Subcutaneous abdominal adipose tissue (tissue), 5 donors: ENCODE data around the gene RCAN3.
"Not testable (repeated sequence)": the region's sequence is repeated elsewhere in the genome, so short reads cannot be mapped to it uniquely, and the experiment has no call there.

Experiments used
- H3K27ac ChIP-seq: one replicate; pipeline ENCODE4 v1.7.0; 2013; ENCODE audit warnings: low read depth, mild to moderate bottlenecking, inconsistent platforms, low read length, moderate library complexity
- H3K27me3 ChIP-seq, 5 donors: one replicate each; pipeline ENCODE4 v1.7.0; 2013; ENCODE audit warnings: low read length in 5 of 5, inconsistent platforms in 1 of 5; ENCODE audit not compliant: control insufficient read depth in 5 of 5, insufficient read depth in 4 of 5
- H3K36me3 ChIP-seq, 5 donors: one replicate each; pipeline ENCODE4 v1.7.0; 2013; ENCODE audit warnings: low read length in 5 of 5; ENCODE audit not compliant: control insufficient read depth in 5 of 5, insufficient read depth in 5 of 5
- H3K4me1 ChIP-seq, 5 donors: one replicate each; pipeline ENCODE4 v1.7.0; 2013; ENCODE audit warnings: low read length in 5 of 5, mild to moderate bottlenecking in 3 of 5, moderate library complexity in 1 of 5; ENCODE audit not compliant: control insufficient read depth in 5 of 5, insufficient read depth in 5 of 5
- H3K4me3 ChIP-seq, 5 donors: one replicate each; pipeline ENCODE4 v1.7.0; 2013; ENCODE audit warnings: low read length in 5 of 5, low read depth in 1 of 5
- H3K9ac ChIP-seq, 5 donors: one replicate each; pipeline ENCODE4 v1.7.0; 2013; ENCODE audit warnings: low read length in 5 of 5, mild to moderate bottlenecking in 4 of 5, moderate library complexity in 3 of 5
- H3K9me3 ChIP-seq, 5 donors: one replicate each; pipeline ENCODE4 v1.7.0; 2013; ENCODE audit warnings: low read length in 5 of 5; ENCODE audit not compliant: control insufficient read depth in 5 of 5
- donor health status: healthy.
- donor health status: healthy.
- donor health status: healthy.
- donor health status: healthy.
- donor health status: healthy.

Gene RCAN3

DNA sequence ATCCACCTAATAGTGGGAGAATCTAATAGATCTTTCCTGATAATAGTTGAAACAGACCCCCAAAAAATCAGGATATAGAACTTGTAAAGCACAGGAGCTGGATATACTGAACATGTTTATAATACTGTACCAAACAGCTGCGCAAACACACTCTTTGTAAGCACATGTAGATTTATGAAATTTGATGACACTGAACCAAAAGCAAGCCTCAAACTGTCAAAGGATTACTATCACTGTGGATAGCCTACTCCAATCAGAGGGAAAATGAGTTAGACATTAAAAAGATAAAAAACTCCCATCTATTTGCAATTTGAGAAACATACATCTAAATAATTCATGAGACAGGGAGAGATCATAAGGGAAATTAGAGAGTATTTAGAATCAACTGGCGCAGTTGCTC, 26.1 kb downstream of the RCAN3 start:
- Histone ChIP-seq H3K9me3 (no peaks in the 10 kb centered on the region), H3K27ac (no peak overlapping the region), H3K9ac (no peak overlapping the region), H3K27me3 (no peaks in the 10 kb centered on the region), H3K4me3 (no peak overlapping the region), H3K36me3 (peaks cover 0 to 5% (median 0%) of the 10 kb centered on the region in 5 donors), H3K4me1 (no peaks in the 10 kb centered on the region)

DNA sequence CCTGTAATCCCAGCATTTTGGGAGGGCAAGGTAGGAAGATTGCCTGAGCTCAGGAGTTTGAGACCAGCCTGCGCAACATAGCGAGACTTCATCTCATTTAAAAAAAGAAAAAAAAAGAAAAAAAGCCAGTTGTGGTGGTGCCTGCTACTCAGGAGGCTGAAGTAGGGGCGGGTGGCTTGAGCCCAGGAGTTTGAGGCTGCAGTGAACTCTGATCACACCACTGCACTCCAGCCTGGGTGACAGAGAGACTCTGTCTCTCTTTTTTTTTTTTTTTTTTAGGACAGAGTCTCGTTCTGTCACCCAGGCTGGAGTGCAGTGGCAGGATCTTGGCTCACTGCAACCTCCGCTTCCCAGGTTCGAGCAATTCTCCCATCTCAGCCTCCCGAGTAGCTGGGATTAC, 26.7 kb downstream of the RCAN3 start:
- H3K4me3 ChIP-seq, H3K9ac ChIP-seq, H3K36me3 ChIP-seq, H3K4me1 ChIP-seq, H3K27me3 ChIP-seq, H3K27ac ChIP-seq, H3K9me3 ChIP-seq: not testable (repeated sequence)

DNA sequence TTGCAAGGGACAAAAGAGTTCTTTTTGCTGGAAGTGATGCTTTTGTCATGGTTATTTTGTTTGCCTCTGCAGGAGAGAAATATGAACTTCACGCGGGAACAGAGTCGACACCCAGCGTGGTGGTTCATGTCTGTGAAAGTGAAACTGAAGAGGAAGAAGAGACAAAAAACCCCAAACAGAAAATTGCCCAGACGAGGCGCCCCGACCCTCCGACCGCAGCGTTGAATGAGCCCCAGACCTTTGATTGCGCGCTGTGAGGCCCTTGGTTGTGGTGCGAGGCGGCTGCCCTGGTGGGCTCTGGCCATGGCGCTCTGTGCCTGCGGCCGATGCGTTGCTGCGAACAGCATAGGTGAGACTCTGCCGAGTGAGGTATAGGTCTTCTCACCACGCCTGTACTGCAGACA, 32.4 kb downstream of the RCAN3 start:
- Histone ChIP-seq H3K27me3 (peaks cover 0 to under 1% (median 0%) of the 10 kb centered on the region in 5 donors), H3K9ac (no peak overlapping the region), H3K9me3 (no peaks in the 10 kb centered on the region), H3K4me3 (peak overlapping the region in 1 of 5 donors; percentile 51), H3K36me3 (peaks cover 0 to 14% (median 6%) of the 10 kb centered on the region in 5 donors), H3K4me1 (no peaks in the 10 kb centered on the region), H3K27ac (no peak overlapping the region)

DNA sequence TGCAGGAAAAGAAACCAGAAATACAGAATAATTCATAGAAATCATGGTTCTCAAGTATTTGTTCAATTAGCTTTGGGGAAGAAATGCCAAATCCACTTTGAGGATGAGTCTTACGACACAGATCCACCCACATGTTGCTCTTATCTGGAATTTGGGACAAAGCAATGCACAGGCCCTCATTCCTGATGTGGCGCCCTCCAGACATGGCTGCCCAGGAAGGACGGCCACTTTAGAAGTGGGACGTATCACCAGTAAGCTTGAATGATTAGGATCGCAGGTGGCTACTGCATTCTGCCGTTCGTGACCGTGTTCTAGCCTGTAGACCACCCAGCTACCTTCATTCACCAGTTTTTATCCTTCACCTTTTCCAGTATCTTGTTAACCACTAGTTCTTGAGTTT, 33.1 kb downstream of the RCAN3 start:
- Histone ChIP-seq H3K27ac (no peak overlapping the region), H3K36me3 (peaks cover 0 to 14% (median 6%) of the 10 kb centered on the region in 5 donors), H3K4me3 (no peak overlapping the region), H3K9ac (no peak overlapping the region), H3K27me3 (peaks cover 0 to 3% (median 0%) of the 10 kb centered on the region in 5 donors), H3K9me3 (no peaks in the 10 kb centered on the region), H3K4me1 (no peaks in the 10 kb centered on the region)

DNA sequence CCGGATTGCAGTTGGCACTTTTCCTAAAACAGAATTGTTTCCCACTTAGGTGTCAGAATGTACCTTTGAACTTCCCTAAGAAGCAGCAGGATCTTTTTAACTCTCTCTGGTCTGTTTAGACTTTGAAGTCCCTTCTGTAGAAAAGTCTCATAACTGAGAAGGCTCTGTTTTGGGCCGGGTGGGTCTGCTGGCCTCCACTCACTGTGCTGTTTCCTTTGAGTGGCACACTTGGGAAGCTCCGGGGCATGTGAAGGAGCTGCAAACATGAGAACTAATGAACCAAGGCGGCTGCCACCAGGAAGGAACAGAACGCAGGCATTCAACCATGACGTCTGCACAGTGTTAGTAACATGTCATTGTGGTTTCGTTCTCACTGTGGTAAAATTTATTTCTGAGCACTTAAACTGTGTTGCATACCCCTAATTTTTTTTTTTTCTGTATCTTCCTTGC, 33.8 kb downstream of the RCAN3 start:
- no peaks in the 10 kb centered on the region for H3K9me3 ChIP-seq
- H3K4me3 ChIP-seq, result no peak overlapping the region
- no peak overlapping the region for H3K27ac ChIP-seq
- peaks cover 0 to 14% (median 6%) of the 10 kb centered on the region in 5 donors for H3K36me3 ChIP-seq
- H3K4me1 ChIP-seq, result no peaks in the 10 kb centered on the region
- peak overlapping the region in 1 of 5 donors; percentile 30 for H3K9ac ChIP-seq
- peaks cover 0 to 3% (median 0%) of the 10 kb centered on the region in 5 donors for H3K27me3 ChIP-seq

DNA sequence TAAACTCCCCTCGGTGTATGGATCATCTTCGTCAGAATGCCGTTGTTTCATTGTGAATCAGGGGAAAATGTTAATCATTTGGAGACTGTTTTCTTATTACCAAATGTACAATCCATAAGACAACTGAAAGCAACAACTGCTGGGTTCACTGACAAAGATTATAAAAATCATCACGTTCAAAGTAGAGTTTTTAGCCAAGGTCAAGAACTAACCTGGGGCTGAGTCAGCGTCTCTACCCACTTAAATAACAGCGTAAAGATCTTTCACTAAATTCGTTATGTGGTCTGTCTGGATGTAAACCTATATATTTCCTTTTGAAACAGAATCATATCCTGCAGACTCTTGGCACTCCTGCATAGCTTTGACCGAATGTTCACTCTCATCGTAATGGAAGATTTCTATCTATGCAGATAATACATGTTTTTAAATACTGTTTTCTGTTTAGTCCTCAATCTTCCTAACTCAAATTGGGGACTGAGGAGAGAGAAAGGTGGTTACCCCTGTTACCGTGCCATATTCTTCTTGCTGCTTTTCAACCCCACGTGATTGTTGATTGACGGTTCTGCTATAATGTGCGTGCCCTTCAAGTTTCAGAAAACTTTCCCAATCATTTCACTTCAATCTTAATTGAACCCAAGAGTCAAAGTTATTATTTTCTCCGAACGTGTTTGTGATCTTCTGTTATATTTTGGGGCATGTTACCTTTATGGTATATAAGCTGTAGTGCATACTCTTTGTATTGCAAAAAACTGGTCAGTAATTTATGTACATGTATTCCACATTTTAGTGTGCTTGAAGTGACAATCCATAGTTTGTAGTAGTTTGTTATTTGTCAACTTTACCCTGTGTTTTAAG, 37.6 kb downstream of the RCAN3 start:
- peaks cover 0 to 3% (median 0%) of the 10 kb centered on the region in 5 donors for H3K27me3 ChIP-seq
- no peak overlapping the region for H3K9ac ChIP-seq
- no peak overlapping the region for H3K27ac ChIP-seq
- no peaks in the 10 kb centered on the region for H3K4me1 ChIP-seq
- peaks cover 0 to 7% (median 3%) of the 10 kb centered on the region in 5 donors for H3K36me3 ChIP-seq
- no peaks in the 10 kb centered on the region for H3K9me3 ChIP-seq
- H3K4me3 ChIP-seq, result no peak overlapping the region

DNA sequence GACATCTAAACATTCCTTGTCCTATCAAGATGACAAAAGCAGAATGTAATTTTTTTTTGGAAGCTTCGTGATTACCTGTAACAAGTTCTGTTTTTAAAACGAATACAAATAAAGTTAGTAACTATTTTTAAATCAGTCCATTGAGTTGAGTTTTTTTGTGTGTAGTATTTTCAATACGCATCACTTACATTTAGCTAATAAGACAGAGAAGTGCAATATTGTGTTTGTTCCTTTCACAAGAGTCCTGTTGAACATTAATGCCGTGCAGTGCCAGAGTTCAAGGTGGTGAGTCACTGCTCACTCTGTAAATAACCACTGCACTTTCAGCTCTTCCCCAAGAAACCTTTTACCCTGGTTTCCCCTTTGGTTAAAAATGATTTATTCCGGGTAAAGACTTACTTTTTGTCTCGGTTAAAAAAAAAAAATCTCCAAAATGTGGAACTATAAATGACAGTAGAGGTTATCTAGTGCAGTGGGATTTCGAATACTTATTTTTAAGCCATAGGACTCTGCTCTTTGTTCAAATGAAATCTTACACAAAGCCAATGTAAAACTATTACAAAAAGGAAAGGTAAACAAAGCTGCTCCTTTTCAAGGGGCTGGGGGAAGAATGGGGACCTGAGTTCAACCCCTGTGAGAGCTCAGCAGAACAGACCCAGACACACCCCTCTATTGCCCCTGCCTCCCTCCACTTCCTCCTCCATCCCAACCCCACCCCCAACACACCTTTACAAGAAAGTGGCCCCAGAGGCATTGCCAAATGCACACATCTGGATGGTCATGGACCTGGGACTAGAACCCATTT, 38.5 kb downstream of the RCAN3 start:
- no peak overlapping the region for H3K4me3 ChIP-seq
- peaks cover 0 to 3% (median 0%) of the 10 kb centered on the region in 5 donors for H3K27me3 ChIP-seq
- no peak overlapping the region for H3K27ac ChIP-seq
- H3K9me3 ChIP-seq, result no peaks in the 10 kb centered on the region
- no peak overlapping the region for H3K9ac ChIP-seq
- H3K4me1 ChIP-seq, result no peaks in the 10 kb centered on the region
- peaks cover 0 to 3% (median 0%) of the 10 kb centered on the region in 5 donors for H3K36me3 ChIP-seq

DNA sequence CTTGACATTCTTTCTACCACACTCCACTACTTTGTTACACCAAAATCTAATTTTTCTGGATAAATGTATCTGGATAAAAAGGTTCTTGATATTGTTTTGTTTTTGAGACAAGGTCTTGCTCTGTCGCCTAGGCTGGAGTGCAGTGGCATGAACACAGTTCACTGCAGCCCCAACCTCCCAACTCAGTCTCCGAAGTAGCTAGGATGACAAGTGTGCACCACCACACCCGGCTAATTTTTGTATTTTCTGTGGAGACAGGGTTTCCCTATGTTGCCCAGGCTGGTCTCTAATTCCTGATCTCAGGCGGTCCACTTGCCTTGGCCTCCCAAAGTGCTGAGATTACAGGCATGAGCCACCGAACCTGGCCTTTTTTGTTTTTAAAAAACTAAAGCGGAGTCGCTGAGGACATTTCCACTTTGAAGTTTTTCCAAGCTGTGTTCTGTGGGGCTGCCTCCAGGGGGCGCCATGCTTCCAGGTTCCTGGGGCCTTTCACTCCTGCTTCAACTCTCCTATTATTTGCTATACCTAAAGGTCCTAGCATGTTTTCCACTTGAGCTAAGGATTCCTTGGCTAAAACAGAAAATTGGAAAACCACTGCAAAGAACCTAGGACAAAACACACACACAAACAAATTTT, 39.2 kb downstream of the RCAN3 start:
- no peaks in the 10 kb centered on the region for H3K9me3 ChIP-seq
- peaks cover 0 to 3% (median 0%) of the 10 kb centered on the region in 5 donors for H3K27me3 ChIP-seq
- no peaks in the 10 kb centered on the region for H3K36me3 ChIP-seq
- H3K4me1 ChIP-seq, result no peaks in the 10 kb centered on the region
- no peak overlapping the region for H3K27ac ChIP-seq
- no peak overlapping the region for H3K9ac ChIP-seq
- H3K4me3 ChIP-seq, result no peak overlapping the region

DNA sequence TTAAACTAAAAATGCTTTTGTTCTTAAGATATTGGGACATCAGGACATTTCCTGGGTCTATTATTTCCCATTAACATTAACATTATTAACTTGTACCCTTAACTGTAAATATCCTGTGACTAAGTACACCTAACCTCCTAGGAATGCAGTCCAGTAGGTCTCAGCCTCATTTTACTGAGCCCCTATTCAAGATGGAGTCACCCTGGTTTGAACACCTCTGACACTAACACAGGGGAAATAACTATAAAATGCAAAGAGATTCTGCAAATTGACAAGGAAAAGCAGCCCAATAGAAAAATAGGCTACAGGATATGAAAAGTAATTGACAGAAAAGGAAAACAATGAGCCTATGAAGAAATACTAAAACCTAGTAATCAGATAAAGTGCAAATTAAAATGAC, 41.6 kb downstream of the RCAN3 start:
- no peak overlapping the region for H3K27ac ChIP-seq
- no peaks in the 10 kb centered on the region for H3K36me3 ChIP-seq
- no peak overlapping the region for H3K9ac ChIP-seq
- no peaks in the 10 kb centered on the region for H3K9me3 ChIP-seq
- H3K4me3 ChIP-seq, result no peak overlapping the region
- no peaks in the 10 kb centered on the region for H3K4me1 ChIP-seq
- peaks cover 0 to 3% (median 3%) of the 10 kb centered on the region in 5 donors for H3K27me3 ChIP-seq
